Vagina (tissue), 2 donors: ENCODE measurements around the gene TECTA. TPM values are rescaled to one million over a fixed set of nuclear protein-coding genes. Genes with fewer than 3 reads are reported as not detected.

Experiments
- DNase-seq, 2 donors: peaks; one replicate each; pipeline ENCODE4 v3.0.0-alpha.2; 2017; ENCODE audit errors: extremely low spot score in 2 of 2
- H3K27ac ChIP-seq: fragments of 200-600 bp; sonication (generic); one replicate; pipeline ENCODE4 v1.5.1; 2019
- H3K27me3 ChIP-seq: fragments of 200-600 bp; sonication (generic); one replicate; pipeline ENCODE4 v1.5.1; 2019
- H3K36me3 ChIP-seq, 2 donors: fragments of 200-600 bp; sonication (generic); one replicate each; pipeline ENCODE4 v1.5.1; 2017 to 2019
- H3K4me1 ChIP-seq: fragments of 200-600 bp; sonication (generic); one replicate; pipeline ENCODE4 v1.5.1; 2019
- H3K4me3 ChIP-seq, 2 donors: fragments of 200-600 bp; sonication (generic); 1 replicate in 1 of 2; 2 replicates in 1 of 2; pipeline ENCODE4 v1.5.1; 2016 to 2019
- H3K9me3 ChIP-seq: fragments of 200-600 bp; sonication (generic); one replicate; pipeline ENCODE4 v1.5.1; 2019
- POLR2A ChIP-seq, 2 donors: fragments of 450-650 bp; IDR thresholded peaks; one replicate each; pipeline ENCODE4 v1.6.1; 2017; ENCODE audit warnings: antibody characterized with exemption in 2 of 2, mild to moderate bottlenecking in 2 of 2, moderate library complexity in 2 of 2
- POLR2AphosphoS5 ChIP-seq, 2 donors: sonication (generic); formaldehyde crosslinking; IDR thresholded peaks; one replicate each; pipeline ENCODE4 v1.9.0; 2017; ENCODE audit warnings: antibody characterized with exemption in 2 of 2, mild to moderate bottlenecking in 2 of 2, low read depth in 1 of 2; ENCODE audit not compliant: insufficient read depth in 1 of 2
- intact Hi-C: fragments of 100-400 bp; cut with DNase I; formaldehyde crosslinking; loops from one replicate; pipeline ENCODE4 v1.15.1; 2023
- total RNA-seq: library from RNA; depleted of rRNA; stranded (reverse); fragments of >200 nt; gene quantifications from one replicate; pipeline ENCODE4 v1.2.3, GENCODE V29; 2016
- TF ChIP-seq, protein P1 (sequence below), 3 experiments: fragments of 450-650 bp in 2 of 3; fragments of 200-600 bp in 1 of 3; sonication (generic) in 1 of 3; IDR thresholded peaks; one replicate each; pipeline ENCODE4 v1.5.1; 2017 to 2019; ENCODE audit warnings: antibody characterized with exemption in 3 of 3, mild to moderate bottlenecking in 2 of 3, moderate library complexity in 2 of 3

Gene TECTA
- total RNA-seq, 1 donor from 2014 or later: 1.2 TPM

DNA sequence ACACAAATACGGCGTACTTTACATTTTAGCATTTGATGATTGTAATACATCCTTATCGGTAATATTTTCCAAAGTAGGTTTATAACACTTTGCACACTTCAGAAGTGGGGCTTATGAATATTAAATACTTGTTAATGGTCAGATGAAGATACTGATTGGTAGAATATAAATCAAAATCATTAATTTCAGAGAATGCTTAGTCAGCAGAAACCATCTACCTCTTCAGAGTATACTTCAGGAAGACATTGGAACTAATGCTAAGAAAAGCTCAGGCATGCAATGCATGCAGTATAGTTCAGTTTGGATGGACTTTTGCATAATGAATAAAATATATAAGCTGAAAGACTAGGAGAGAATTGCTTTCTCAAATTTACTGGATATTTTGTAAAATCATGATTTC is 19.7 kb upstream of the TECTA start:
- TF ChIP-seq POLR2AphosphoS5 (IDR thresholded peaks at IDR 0.05; ENCODE audit: insufficient read depth in 1 of 2, low read depth in 1 of 2) (no peak), POLR2A (IDR thresholded peaks at IDR 0.05) (no peak)
- TF ChIP-seq, protein P1, sequence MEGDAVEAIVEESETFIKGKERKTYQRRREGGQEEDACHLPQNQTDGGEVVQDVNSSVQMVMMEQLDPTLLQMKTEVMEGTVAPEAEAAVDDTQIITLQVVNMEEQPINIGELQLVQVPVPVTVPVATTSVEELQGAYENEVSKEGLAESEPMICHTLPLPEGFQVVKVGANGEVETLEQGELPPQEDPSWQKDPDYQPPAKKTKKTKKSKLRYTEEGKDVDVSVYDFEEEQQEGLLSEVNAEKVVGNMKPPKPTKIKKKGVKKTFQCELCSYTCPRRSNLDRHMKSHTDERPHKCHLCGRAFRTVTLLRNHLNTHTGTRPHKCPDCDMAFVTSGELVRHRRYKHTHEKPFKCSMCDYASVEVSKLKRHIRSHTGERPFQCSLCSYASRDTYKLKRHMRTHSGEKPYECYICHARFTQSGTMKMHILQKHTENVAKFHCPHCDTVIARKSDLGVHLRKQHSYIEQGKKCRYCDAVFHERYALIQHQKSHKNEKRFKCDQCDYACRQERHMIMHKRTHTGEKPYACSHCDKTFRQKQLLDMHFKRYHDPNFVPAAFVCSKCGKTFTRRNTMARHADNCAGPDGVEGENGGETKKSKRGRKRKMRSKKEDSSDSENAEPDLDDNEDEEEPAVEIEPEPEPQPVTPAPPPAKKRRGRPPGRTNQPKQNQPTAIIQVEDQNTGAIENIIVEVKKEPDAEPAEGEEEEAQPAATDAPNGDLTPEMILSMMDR (IDR thresholded peaks at IDR 0.05): no peak
- Histone ChIP-seq H3K36me3 (no peaks in the 10 kb centered on the region), H3K27me3 (no peaks in the 10 kb centered on the region), H3K27ac (no peak overlapping the region), H3K4me3 (no peak overlapping the region), H3K4me1 (no peaks in the 10 kb centered on the region), H3K9me3 (no peaks in the 10 kb centered on the region)
- no peak for DNase-seq
- intact Hi-C loops: no loop called here

DNA sequence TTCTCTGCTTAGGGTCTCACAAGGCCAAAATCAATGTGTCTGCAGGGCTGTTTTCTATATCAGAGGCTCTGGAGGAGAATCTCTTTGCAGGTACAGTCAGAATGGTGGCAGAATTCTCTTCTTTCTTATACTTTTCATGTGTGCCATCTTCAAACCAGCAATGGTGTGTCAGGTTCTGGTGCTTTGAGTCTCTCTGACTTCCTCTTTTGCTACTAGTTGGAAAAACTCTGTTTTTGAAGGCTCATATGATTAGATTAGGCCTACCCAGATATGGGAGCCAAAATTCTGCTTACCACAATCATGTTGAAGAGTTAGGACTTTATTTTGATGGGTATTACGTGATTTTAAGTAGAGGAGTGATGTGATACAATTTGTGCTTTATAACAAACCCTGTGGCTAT is 18.8 kb upstream of the TECTA start:
- no peak overlapping the region for H3K27ac ChIP-seq
- H3K27me3 ChIP-seq: no peaks in the 10 kb centered on the region
- intact Hi-C loops: no loop called here
- H3K9me3 ChIP-seq: no peaks in the 10 kb centered on the region
- TF ChIP-seq POLR2AphosphoS5 (IDR thresholded peaks at IDR 0.05; ENCODE audit: insufficient read depth in 1 of 2, low read depth in 1 of 2) (no peak), POLR2A (IDR thresholded peaks at IDR 0.05) (no peak)
- TF ChIP-seq, protein P1 (IDR thresholded peaks at IDR 0.05): no peak
- no peaks in the 10 kb centered on the region for H3K36me3 ChIP-seq
- no peaks in the 10 kb centered on the region for H3K4me1 ChIP-seq
- no peak for DNase-seq
- no peak overlapping the region for H3K4me3 ChIP-seq

DNA sequence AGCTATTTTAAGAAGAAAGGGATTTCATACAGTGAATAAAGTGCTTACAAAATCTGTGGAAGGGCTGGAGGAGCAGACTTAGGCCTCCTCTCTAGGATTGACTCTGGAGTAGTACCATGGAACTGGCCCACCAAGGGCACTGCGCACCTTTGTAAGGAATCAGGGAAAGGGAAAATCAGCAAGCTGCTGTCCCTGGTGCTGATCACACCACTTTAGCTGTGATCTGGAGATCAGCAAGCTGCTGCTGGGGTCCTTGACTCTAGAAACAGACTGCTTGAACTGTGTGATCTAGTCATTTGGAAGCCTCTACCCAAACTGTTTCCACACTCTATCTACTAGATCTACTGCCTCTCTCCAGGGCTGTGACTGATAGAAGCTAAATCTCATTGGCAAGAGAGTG is 18.4 kb upstream of the TECTA start:
- DNase-seq: no peak
- no peak overlapping the region for H3K27ac ChIP-seq
- H3K9me3 ChIP-seq: no peaks in the 10 kb centered on the region
- H3K4me3 ChIP-seq: no peak overlapping the region
- no peaks in the 10 kb centered on the region for H3K36me3 ChIP-seq
- H3K27me3 ChIP-seq: no peaks in the 10 kb centered on the region
- no peaks in the 10 kb centered on the region for H3K4me1 ChIP-seq
- intact Hi-C loops: no loop called here
- no peak for TF ChIP-seq POLR2AphosphoS5 (IDR thresholded peaks at IDR 0.05; ENCODE audit: insufficient read depth in 1 of 2, low read depth in 1 of 2)
- TF ChIP-seq, protein P1 (IDR thresholded peaks at IDR 0.05): no peak

DNA sequence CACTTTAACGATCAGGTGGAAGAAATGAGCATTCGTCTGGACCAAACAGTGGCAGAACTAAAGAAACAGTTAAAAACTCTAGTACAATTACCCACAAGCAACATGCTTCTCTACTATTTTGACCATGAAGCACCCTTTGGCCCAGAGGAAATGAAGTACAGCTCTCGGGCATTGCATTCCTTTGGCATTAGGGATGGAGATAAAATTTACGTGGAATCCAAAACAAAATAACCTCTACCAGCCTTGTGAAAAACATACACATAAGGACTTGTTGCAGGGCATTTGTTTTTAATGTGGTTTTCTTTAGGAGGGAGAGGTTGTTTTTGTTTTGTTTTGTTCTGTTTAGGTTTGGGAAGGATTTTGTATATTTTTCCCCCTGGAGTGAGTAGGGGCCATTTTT is 14.2 kb upstream of the TECTA start:
- Histone ChIP-seq H3K36me3 (no peaks in the 10 kb centered on the region), H3K4me1 (no peaks in the 10 kb centered on the region)
- intact Hi-C loops: no loop called here

DNA sequence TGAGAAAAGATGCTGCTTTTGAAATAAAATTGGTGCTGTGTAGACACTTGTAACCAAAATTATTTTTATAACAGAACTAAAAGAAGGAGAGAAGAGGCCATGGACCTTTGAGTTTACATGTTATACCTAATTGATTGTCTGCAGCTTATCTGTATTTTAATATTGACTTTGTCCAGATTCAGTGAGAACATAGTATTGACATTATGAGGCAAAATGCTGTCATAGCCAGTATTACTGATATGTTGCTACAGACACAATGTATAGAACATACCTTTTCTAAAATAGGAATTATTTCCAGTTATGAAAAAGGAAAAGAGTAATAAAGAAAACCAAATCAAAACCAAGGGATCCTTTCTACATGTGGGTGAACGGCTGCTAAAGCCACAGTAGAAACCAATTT is 11.5 kb upstream of the TECTA start:
- Histone ChIP-seq H3K9me3 (no peaks in the 10 kb centered on the region), H3K36me3 (no peaks in the 10 kb centered on the region), H3K27me3 (no peaks in the 10 kb centered on the region), H3K4me1 (no peaks in the 10 kb centered on the region), H3K27ac (no peak overlapping the region), H3K4me3 (no peak overlapping the region)
- no peak for DNase-seq
- intact Hi-C loops: no loop called here
- no peak for TF ChIP-seq POLR2AphosphoS5 (IDR thresholded peaks at IDR 0.05; ENCODE audit: insufficient read depth in 1 of 2, low read depth in 1 of 2)
- no peak for TF ChIP-seq POLR2A (IDR thresholded peaks at IDR 0.05)
- TF ChIP-seq, protein P1 (IDR thresholded peaks at IDR 0.05): no peak

More for the DNA sequence above, 14.2 kb upstream of the TECTA start:
- TF ChIP-seq, protein P1 (IDR thresholded peaks at IDR 0.05): no peak
- TF ChIP-seq POLR2A (IDR thresholded peaks at IDR 0.05) (no peak), POLR2AphosphoS5 (IDR thresholded peaks at IDR 0.05; ENCODE audit: insufficient read depth in 1 of 2, low read depth in 1 of 2) (no peak)
- H3K4me3 ChIP-seq: no peak overlapping the region
- no peak overlapping the region for H3K27ac ChIP-seq
- H3K9me3 ChIP-seq: no peaks in the 10 kb centered on the region
- H3K27me3 ChIP-seq: no peaks in the 10 kb centered on the region
- no peak for DNase-seq
